GM10266 (cell line): ENCODE measurements around the gene PRKCZ.

Source experiments
- DNase-seq: peaks from one replicate; pipeline ENCODE4 v3.0.0; 2012; ENCODE audit errors: extremely low spot score
- CTCF ChIP-seq: IDR thresholded peaks from 2 replicates; pipeline ENCODE4 v1.5.1; 2012; ENCODE audit warnings: mild to moderate bottlenecking, low read depth; ENCODE audit not compliant: control insufficient read depth, insufficient read depth; ENCODE audit errors: missing control alignments

The PRKCZ gene

DNA sequence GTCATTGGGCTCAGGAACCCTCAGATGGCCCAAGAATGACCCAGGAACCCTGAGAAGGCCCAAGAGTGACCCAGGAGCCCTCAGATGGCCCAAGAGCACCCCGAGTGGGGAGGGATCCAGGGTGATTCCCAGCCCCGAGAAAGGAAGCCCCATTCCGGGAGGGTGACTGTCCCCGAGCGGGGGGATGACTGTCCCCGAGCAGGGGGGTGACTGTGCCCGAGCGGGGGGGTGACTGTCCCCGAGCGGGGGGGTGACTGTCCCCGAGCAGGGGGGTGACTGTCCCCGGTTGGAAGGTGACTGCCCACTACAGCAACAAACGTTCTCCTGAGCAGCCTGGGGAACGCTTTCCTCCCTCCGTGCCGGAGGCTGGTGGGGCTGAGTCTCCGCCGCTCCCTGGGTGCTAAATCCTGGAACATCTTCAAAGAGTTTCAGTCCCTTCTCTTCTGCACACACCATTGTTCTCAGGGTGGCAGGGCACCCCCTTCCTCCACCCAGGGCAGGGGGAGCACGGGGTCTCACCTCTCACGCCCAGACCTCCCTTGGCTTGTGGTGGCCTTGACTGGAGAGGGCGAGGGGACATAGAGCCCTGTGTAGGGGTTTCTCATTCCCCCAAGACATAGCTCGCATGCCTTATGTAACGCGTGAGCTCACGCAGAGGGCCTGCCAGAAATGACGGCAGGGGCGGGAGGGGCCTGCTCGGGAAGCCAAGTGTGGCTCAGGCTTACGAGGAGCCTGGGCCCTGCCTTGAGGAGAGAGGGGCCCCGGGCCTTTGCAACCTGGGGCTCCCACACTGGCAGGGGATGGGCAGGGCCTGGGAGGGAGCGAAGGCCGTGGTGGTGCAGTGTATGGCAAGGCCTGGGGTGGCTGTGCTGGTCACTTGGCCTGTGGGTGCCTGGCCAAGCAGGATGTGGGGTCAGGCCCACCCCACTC, 163.6 kb downstream of the PRKCZ start:
- no peak for DNase-seq
- no peak for TF ChIP-seq CTCF

GRCh38 chr1:2214541-2215241, 164.5 kb downstream of the PRKCZ start:
- DNase-seq: no peak
- no peak for TF ChIP-seq CTCF

DNA sequence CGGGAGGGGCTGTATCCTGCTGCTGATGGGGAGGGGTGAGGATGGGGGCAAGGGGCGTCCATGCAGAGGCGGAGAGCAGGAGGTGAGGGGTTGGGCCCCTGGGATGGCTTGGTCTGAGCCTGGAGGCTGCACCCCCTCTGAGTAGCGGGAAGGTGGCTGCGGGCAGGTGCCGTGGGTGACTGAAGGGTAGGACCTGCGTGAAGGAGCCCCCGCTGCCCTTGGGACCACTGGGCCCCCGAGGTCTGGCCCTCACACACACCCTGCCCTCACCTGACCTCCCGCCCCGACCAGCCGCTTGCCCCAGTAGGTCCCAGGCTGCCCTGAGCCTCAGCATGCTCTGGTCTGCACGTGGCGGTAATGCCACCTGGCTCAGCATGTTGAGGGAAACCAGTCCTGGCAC, 165.1 kb downstream of the PRKCZ start:
- DNase-seq: no peak
- no peak for TF ChIP-seq CTCF

GRCh38 chr1:2215909-2216766, 165.9 kb downstream of the PRKCZ start:
- DNase-seq: no peak
- TF ChIP-seq CTCF: no peak

DNA sequence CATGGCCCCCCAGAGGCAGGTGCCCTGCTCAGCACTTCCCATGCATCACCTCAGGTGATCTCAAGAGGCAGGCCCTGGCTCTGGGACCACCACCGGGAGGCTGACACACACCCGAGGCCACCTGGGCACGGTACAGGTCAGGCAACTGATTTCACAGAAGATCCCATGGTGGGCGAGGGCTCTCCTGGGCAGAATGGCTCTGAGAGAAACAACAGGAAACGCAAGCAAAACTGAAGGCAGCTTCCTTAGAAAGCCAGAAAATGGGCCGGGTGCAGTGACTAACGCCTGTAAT, 166.5 kb downstream of the PRKCZ start:
- no peak for DNase-seq
- TF ChIP-seq CTCF: no peak

DNA sequence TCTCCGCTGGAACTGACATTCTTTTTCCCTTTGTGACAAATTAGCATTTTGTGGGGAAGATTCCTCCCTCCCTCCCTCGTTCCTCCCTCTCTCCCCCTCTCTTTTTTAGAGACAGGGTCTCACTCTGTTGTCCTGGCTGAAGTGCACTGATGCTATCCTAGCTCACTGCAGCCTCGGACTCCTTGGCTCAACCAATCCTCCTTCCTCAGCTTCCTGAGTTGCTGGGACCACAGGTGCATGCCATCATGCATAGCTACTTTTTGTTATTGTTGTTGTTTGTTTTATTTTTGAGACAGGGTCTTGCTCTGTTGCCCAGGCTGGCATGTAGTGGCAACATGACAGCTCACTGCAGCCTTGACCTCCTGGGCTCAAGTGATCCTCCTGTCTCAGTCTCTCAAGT, 171.1 kb downstream of the PRKCZ start:
- no peak for DNase-seq
- no peak for TF ChIP-seq CTCF

DNA sequence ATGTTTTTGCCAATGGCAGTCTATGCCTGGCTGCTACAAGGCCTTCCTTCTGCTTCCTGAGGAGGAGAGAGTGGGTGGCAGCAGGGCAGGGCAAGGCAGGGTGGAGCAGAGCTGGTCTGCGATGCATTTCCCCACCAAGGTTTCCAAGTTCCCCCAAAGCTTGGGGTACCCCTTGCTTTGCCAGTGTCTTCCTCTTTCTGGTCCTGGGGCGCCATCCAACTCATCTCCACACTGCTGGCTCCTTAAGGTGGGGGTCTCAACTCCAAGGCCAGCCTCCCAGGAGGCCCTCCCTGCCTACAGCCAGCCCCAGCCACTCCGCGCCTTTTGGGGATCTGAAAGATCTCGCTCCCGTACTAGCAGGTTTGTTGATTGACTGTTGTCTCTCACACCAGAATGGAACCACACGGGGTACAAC, 174.0 kb downstream of the PRKCZ start:
- no peak for TF ChIP-seq CTCF
- DNase-seq: no peak
